B cell (primary cell): ENCODE results near the gene ADM2. TPM values are rescaled to one million over a fixed set of nuclear protein-coding genes. Genes with fewer than 3 reads are reported as not detected.

Source experiments
- ATAC-seq: fragments of 200-7000 bp; cut with Tn5 transposase; one replicate; pipeline ENCODE4 v1.10.0; 2021; ENCODE audit warnings: low read depth, mild to moderate bottlenecking, moderate number of reproducible peaks, moderate library complexity
- CTCF ChIA-PET: fragments of 350-600 bp; sonication (Branson Sonifier 250); formaldehyde crosslinking; loops from one replicate; lab custom pipeline; 2021; ENCODE audit warnings: antibody characterized with exemption, inconsistent platforms; lab: Charles Lee
- POLR2A ChIA-PET: fragments of 350-600 bp; sonication (Branson Sonifier 250); formaldehyde crosslinking; loops from one replicate; lab custom pipeline; 2021; ENCODE audit warnings: antibody characterized with exemption; lab: Charles Lee
- DNase-seq: peaks from one replicate; pipeline ENCODE4 v3.0.0; 2013
- H2AFZ ChIP-seq: 2 replicates; pipeline ENCODE4 v1.6.1; 2012; ENCODE audit warnings: mild to moderate bottlenecking, low read depth, low read length; ENCODE audit not compliant: insufficient read depth, poor library complexity, severe bottlenecking
- H3K27ac ChIP-seq, 2 donors: 1 replicate in 1 of 2; 2 replicates in 1 of 2; pipeline ENCODE4 v1.5.1; 2012 to 2013; ENCODE audit warnings: low read length in 2 of 2, mild to moderate bottlenecking in 2 of 2, moderate library complexity in 1 of 2
- H3K27me3 ChIP-seq, 4 experiments: fragments of 200-600 bp in 1 of 4; sonication (generic) in 1 of 4; replicated peaks in 1 of 4; 1 replicate in 2 of 4; 2 replicates in 2 of 4; pipeline versions ENCODE4 v1.6.1 to v1.7.0; 2013 to 2016; ENCODE audit warnings: low read length in 3 of 4, mild to moderate bottlenecking in 2 of 4, mixed read lengths in 1 of 4, moderate library complexity in 1 of 4; ENCODE audit not compliant: insufficient read depth in 4 of 4, control insufficient read depth in 3 of 4; ENCODE audit errors: control extremely low read depth in 1 of 4
- H3K36me3 ChIP-seq, 2 experiments: replicated peaks in 1 of 2; 1 replicate in 1 of 2; 2 replicates in 1 of 2; pipeline versions ENCODE4 v1.6.1 to v1.7.1; 2013; ENCODE audit warnings: low read length in 1 of 2; ENCODE audit not compliant: insufficient read depth in 2 of 2, control insufficient read depth in 1 of 2; ENCODE audit errors: control extremely low read depth in 1 of 2, extremely low read depth in 1 of 2
- H3K4me1 ChIP-seq, 2 donors: fragments of 200-600 bp in 1 of 2; sonication (generic) in 1 of 2; 1 replicate in 1 of 2; 2 replicates in 1 of 2; pipeline versions ENCODE4 v1.5.1 to v1.6.1; 2013 to 2017; ENCODE audit warnings: low read length in 2 of 2; ENCODE audit not compliant: control insufficient read depth in 2 of 2, insufficient read depth in 2 of 2
- H3K4me2 ChIP-seq: replicated peaks from 2 replicates; pipeline ENCODE3; 2012; ENCODE audit warnings: mild to moderate bottlenecking, low read depth, low read length; ENCODE audit not compliant: poor library complexity, severe bottlenecking
- H3K4me3 ChIP-seq, 5 experiments: fragments of 200-600 bp in 1 of 5; sonication (generic) in 1 of 5; 1 replicate in 3 of 5; 2 replicates in 2 of 5; pipeline versions ENCODE4 v1.5.1 to v1.7.0; 2011 to 2016; ENCODE audit warnings: low read length in 4 of 5, mild to moderate bottlenecking in 4 of 5, low read depth in 2 of 5, control low read depth in 1 of 5, moderate library complexity in 1 of 5; ENCODE audit not compliant: insufficient read depth in 1 of 5; ENCODE audit errors: control extremely low read depth in 1 of 5, extremely low read depth in 1 of 5
- H3K79me2 ChIP-seq: fragments of 200-600 bp; sonication (generic); one replicate; pipeline ENCODE4 v1.6.0; 2016; ENCODE audit warnings: low read length; ENCODE audit not compliant: control insufficient read depth, insufficient read depth
- H3K9ac ChIP-seq: fragments of 200-600 bp; sonication (generic); 2 replicates; pipeline ENCODE4 v1.6.1; 2017; ENCODE audit warnings: mild to moderate bottlenecking, low read length, moderate library complexity
- H3K9me3 ChIP-seq, 3 donors: one replicate each; pipeline versions ENCODE4 v1.6.1 to v1.7.1; 2013; ENCODE audit warnings: low read length in 2 of 3; ENCODE audit not compliant: control insufficient read depth in 2 of 3, insufficient read depth in 1 of 3; ENCODE audit errors: control extremely low read depth in 1 of 3
- H4K20me1 ChIP-seq: 2 replicates; pipeline ENCODE4 v1.6.0; 2012; ENCODE audit warnings: mild to moderate bottlenecking, low read length; ENCODE audit not compliant: insufficient read depth, control insufficient read depth, poor library complexity, severe bottlenecking
- H3K27ac Mint-ChIP-seq: one replicate; pipeline ENCODE4 v1.8.0; 2021; ENCODE audit warnings: mixed read lengths
- H3K27me3 Mint-ChIP-seq: one replicate; pipeline ENCODE4 v1.8.0; 2021; ENCODE audit warnings: mixed read lengths
- H3K4me1 Mint-ChIP-seq: one replicate; pipeline ENCODE4 v1.8.0; 2021; ENCODE audit warnings: mixed read lengths
- H3K4me3 Mint-ChIP-seq: one replicate; pipeline ENCODE4 v1.8.0; 2021; ENCODE audit warnings: mixed read lengths
- H3K9me3 Mint-ChIP-seq: one replicate; pipeline ENCODE4 v1.8.0; 2022; ENCODE audit warnings: mixed read lengths; ENCODE audit not compliant: insufficient read depth
- EZH2 ChIP-seq: IDR thresholded peaks from 2 replicates; pipeline ENCODE4 v1.6.1; 2012; ENCODE audit warnings: borderline replicate concordance, low read depth, mild to moderate bottlenecking, moderate library complexity, low read length; ENCODE audit not compliant: insufficient read depth, poor library complexity, severe bottlenecking
- WGBS: methylation state at CpG from one replicate; pipeline ENCODE4 v1.1.5; 2013; ENCODE audit warnings: missing lambda C conversion rate; ENCODE audit not compliant: insufficient coverage; 5-methylcytosine and 5-hydroxymethylcytosine counted together
- intact Hi-C: fragments of 100-400 bp; cut with micrococcal nuclease; formaldehyde crosslinking; loops from one replicate; pipeline ENCODE4 v1.10.0; 2022
- polyA plus RNA-seq: library from polyadenylated mRNA; depleted of rRNA; stranded (reverse); fragments of >200 nt; gene quantifications from 2 replicates; pipeline ENCODE4 v1.2.3, GENCODE V29; 2012
- total RNA-seq, 2 donors: library from RNA; stranded (reverse); fragments of 120-200 nt in 1 of 2; gene quantifications; 1 replicate in 1 of 2; 2 replicates in 1 of 2; pipeline versions ENCODE4 v1.2.3 to v1.2.4, GENCODE V29; 2013 to 2022
- TF ChIP-seq, protein P1 (sequence below): fragments of 200-600 bp; IDR thresholded peaks from one replicate; pipeline ENCODE4 v1.8.0; 2022; ENCODE audit warnings: antibody characterized with exemption, mild to moderate bottlenecking

Gene ADM2
- total and polyA plus RNA-seq, 2 donors (not counting 1 experiment from before 2014, with no cell fraction given), result 0.67 to 3.7 TPM

GRCh38 chr22:50490531-50491308 is 9.4 kb downstream of the ADM2 start:
- peaks cover 7 to 8% of the 10 kb centered on the region in 2 donors for H3K4me1 ChIP-seq
- peak; percentile 33 for DNase-seq
- no peaks in the 10 kb centered on the region for H3K27me3 Mint-ChIP-seq
- 6% methylated on average over 18 of the region's 27 CpGs for WGBS
- H3K27ac Mint-ChIP-seq, result peak overlapping the region; percentile 63
- ChIA-PET POLR2A (no interaction called here), CTCF (interaction anchor here (0.7 to 0.9 kb wide), 2 partner anchors 9 to 74 kb away, joined by 4 to 7 read pairs; no protein-coding TSS in a partner anchor)
- no peak overlapping the region for H3K27ac ChIP-seq
- H3K27me3 ChIP-seq, result no peaks in the 10 kb centered on the region
- TF ChIP-seq, protein P1, sequence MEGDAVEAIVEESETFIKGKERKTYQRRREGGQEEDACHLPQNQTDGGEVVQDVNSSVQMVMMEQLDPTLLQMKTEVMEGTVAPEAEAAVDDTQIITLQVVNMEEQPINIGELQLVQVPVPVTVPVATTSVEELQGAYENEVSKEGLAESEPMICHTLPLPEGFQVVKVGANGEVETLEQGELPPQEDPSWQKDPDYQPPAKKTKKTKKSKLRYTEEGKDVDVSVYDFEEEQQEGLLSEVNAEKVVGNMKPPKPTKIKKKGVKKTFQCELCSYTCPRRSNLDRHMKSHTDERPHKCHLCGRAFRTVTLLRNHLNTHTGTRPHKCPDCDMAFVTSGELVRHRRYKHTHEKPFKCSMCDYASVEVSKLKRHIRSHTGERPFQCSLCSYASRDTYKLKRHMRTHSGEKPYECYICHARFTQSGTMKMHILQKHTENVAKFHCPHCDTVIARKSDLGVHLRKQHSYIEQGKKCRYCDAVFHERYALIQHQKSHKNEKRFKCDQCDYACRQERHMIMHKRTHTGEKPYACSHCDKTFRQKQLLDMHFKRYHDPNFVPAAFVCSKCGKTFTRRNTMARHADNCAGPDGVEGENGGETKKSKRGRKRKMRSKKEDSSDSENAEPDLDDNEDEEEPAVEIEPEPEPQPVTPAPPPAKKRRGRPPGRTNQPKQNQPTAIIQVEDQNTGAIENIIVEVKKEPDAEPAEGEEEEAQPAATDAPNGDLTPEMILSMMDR, result no peak
- no peaks in the 10 kb centered on the region for H3K36me3 ChIP-seq
- no peaks in the 10 kb centered on the region for H4K20me1 ChIP-seq
- H3K9me3 Mint-ChIP-seq, result no peaks in the 10 kb centered on the region
- peak overlapping the region; percentile 60 for H3K4me3 Mint-ChIP-seq
- no peaks in the 10 kb centered on the region for H3K79me2 ChIP-seq
- peak overlapping the region; percentile 53 for H3K4me2 ChIP-seq
- H3K9me3 ChIP-seq, result no peaks in the 10 kb centered on the region
- ATAC-seq, result peak; percentile 31
- peak overlapping the region; percentile 19 for H3K9ac ChIP-seq
- peak overlapping the region; percentile 44 for H2AFZ ChIP-seq
- H3K4me3 ChIP-seq, result no peak overlapping the region
- H3K4me1 Mint-ChIP-seq, result peaks cover 11% of the 10 kb centered on the region
- intact Hi-C loops, result no loop called here

- Histone ChIP-seq H3K4me3 (no peak overlapping the region), H3K79me2 (no peaks in the 10 kb centered on the region), H3K9me3 (no peaks in the 10 kb centered on the region), H3K4me1 (peaks cover 3 to 10% of the 10 kb centered on the region in 2 donors), H3K36me3 (peaks cover 0 to under 1% of the 10 kb centered on the region in 2 experiments), H3K4me2 (no peak overlapping the region), H3K9ac (no peak overlapping the region), H4K20me1 (no peaks in the 10 kb centered on the region), H3K27ac (no peak overlapping the region), H2AFZ (no peak overlapping the region), H3K27me3 (no peaks in the 10 kb centered on the region)
- Mint-ChIP-seq H3K4me1 (peaks cover 4% of the 10 kb centered on the region), H3K27ac (no peak overlapping the region), H3K4me3 (no peak overlapping the region), H3K27me3 (no peaks in the 10 kb centered on the region), H3K9me3 (no peaks in the 10 kb centered on the region)
- no peak for DNase-seq
- intact Hi-C loops, result no loop called here
- ChIA-PET POLR2A (interaction anchor here (1.2 kb wide), 1 partner anchor 25 kb away, joined by 3 read pairs; no protein-coding TSS in a partner anchor), CTCF (interaction anchor here (0.6 to 5.4 kb wide), 28 partner anchors 11 to 336 kb away, joined by 3 to 42 read pairs (median 8); partner anchors contain the start of genes HDAC10, LMF2, NCAPH2 and SCO2)
- no peak for ATAC-seq
- WGBS, result 96% methylated on average over 4 of the region's 6 CpGs
- no peak for TF ChIP-seq EZH2
- TF ChIP-seq, protein P1, result no peak
Observed at GRCh38 chr22:50497093-50497492, 15.8 kb downstream of the ADM2 start.
